HAP-1 (cell line): ENCODE data around the gene HCK.
"Not testable (repeated sequence)": the region's sequence is repeated elsewhere in the genome, so short reads cannot be mapped to it uniquely, and the experiment has no call there.

Source experiments
- DNase-seq, 2 experiments: peaks; one replicate each; pipeline ENCODE4 v3.0.0-alpha.2; 2016 to 2020; ENCODE audit warnings: low spot score in 2 of 2
- H3K27me3 ChIP-seq: fragments of 250-450 bp; sonication (Bioruptor Pico); 2 replicates; pipeline ENCODE4 v1.5.1; 2020; ENCODE audit warnings: low read depth, mild to moderate bottlenecking, moderate library complexity
- H3K36me3 ChIP-seq: fragments of 250-450 bp; sonication (Bioruptor Pico); replicated peaks from 2 replicates; pipeline ENCODE4 v1.5.1; 2020; ENCODE audit warnings: mild to moderate bottlenecking
- H3K4me1 ChIP-seq: fragments of 250-450 bp; sonication (Bioruptor Pico); 2 replicates; pipeline ENCODE4 v1.5.1; 2020; ENCODE audit warnings: mild to moderate bottlenecking
- H3K4me3 ChIP-seq: fragments of 250-450 bp; sonication (Bioruptor Pico); 2 replicates; pipeline ENCODE4 v1.5.1; 2020; ENCODE audit warnings: mild to moderate bottlenecking, moderate library complexity
- H3K9me3 ChIP-seq: fragments of 250-450 bp; sonication (Bioruptor Pico); 2 replicates; pipeline ENCODE4 v1.5.1; 2020; ENCODE audit warnings: mild to moderate bottlenecking, moderate library complexity
- in situ Hi-C: fragments of 300-500 bp; cut with MboI; formaldehyde crosslinking; loops from 3 replicates; pipeline ENCODE4 v1.14.3; 2020; ENCODE audit warnings: low sequenced_read_pairs, inconsistent platforms, mixed read lengths

Gene HCK

GRCh38 chr20:32018269-32019155, 33.5 kb upstream of the HCK start:
- DNase-seq, result peak; percentile 38 to 94
- peaks cover 45% of the 10 kb centered on the region for H3K27me3 ChIP-seq
- in situ Hi-C loops, result no loop called here
- no peaks in the 10 kb centered on the region for H3K9me3 ChIP-seq
- peak overlapping the region; percentile 47 for H3K4me3 ChIP-seq
- H3K36me3 ChIP-seq, result no peaks in the 10 kb centered on the region
- peaks cover 2% of the 10 kb centered on the region; the same call in 1 of the 2 replicates for H3K4me1 ChIP-seq

GRCh38 chr20:32019156-32019510, 32.9 kb upstream of the HCK start:
- H3K9me3 ChIP-seq, result no peaks in the 10 kb centered on the region
- peak overlapping the region; percentile 17 for H3K4me3 ChIP-seq
- in situ Hi-C loops, result no loop called here
- peaks cover 2% of the 10 kb centered on the region; the same call in 1 of the 2 replicates for H3K4me1 ChIP-seq
- no peaks in the 10 kb centered on the region for H3K36me3 ChIP-seq
- peak in 1 of 2 experiments; percentile 72 for DNase-seq
- peaks cover 42% of the 10 kb centered on the region for H3K27me3 ChIP-seq

- peak overlapping the region; percentile 17 for H3K4me3 ChIP-seq
- DNase-seq, result no peak
- no peaks in the 10 kb centered on the region for H3K9me3 ChIP-seq
- peaks cover 48% of the 10 kb centered on the region for H3K27me3 ChIP-seq
- in situ Hi-C loops, result no loop called here
- no peaks in the 10 kb centered on the region for H3K36me3 ChIP-seq
- H3K4me1 ChIP-seq, result peaks cover 2% of the 10 kb centered on the region; the same call in 1 of the 2 replicates
Measured at GRCh38 chr20:32019563-32020463, 32.2 kb upstream of the HCK start.

- DNase-seq, result no peak
- H3K9me3 ChIP-seq, result no peaks in the 10 kb centered on the region
- in situ Hi-C loops, result no loop called here
Measured at GRCh38 chr20:32021091-32021490, 31.0 kb upstream of the HCK start.

GRCh38 chr20:32024683-32025295, 27.3 kb upstream of the HCK start:
- H3K27me3 ChIP-seq, result peaks cover 29% of the 10 kb centered on the region
- DNase-seq, result no peak
- in situ Hi-C loops, result no loop called here
- H3K9me3 ChIP-seq, result no peaks in the 10 kb centered on the region
- no peak overlapping the region for H3K4me3 ChIP-seq
- H3K36me3 ChIP-seq, result no peaks in the 10 kb centered on the region
- H3K4me1 ChIP-seq, result no peaks in the 10 kb centered on the region

More at GRCh38 chr20:32021091-32021490, 31.0 kb upstream of the HCK start:
- Histone ChIP-seq H3K4me1 (peaks cover 2% of the 10 kb centered on the region; the same call in 1 of the 2 replicates), H3K36me3 (no peaks in the 10 kb centered on the region), H3K4me3 (no peak overlapping the region), H3K27me3 (peaks cover 48% of the 10 kb centered on the region)

- DNase-seq, result no peak
- peaks cover 16% of the 10 kb centered on the region for H3K27me3 ChIP-seq
Measured at GRCh38 chr20:32027643-32028042, 24.4 kb upstream of the HCK start.

GRCh38 chr20:32028647-32029372, 23.2 kb upstream of the HCK start:
- DNase-seq, result peak in 1 of 2 experiments; percentile 58

More at GRCh38 chr20:32027643-32028042, 24.4 kb upstream of the HCK start:
- H3K4me3 ChIP-seq, result no peak overlapping the region
- no peaks in the 10 kb centered on the region for H3K36me3 ChIP-seq
- in situ Hi-C loops, result no loop called here
- H3K4me1 ChIP-seq, result peaks cover 3% of the 10 kb centered on the region
- H3K9me3 ChIP-seq, result no peaks in the 10 kb centered on the region

GRCh38 chr20:32029561-32029960, 22.5 kb upstream of the HCK start:
- H3K4me1 ChIP-seq, result peaks cover 3% of the 10 kb centered on the region
- DNase-seq, result no peak
- no peak overlapping the region for H3K4me3 ChIP-seq
- peaks cover 23% of the 10 kb centered on the region for H3K27me3 ChIP-seq
- no peaks in the 10 kb centered on the region for H3K36me3 ChIP-seq
- in situ Hi-C loops, result no loop called here
- H3K9me3 ChIP-seq, result no peaks in the 10 kb centered on the region

More at GRCh38 chr20:32028647-32029372, 23.2 kb upstream of the HCK start:
- H3K27me3 ChIP-seq, result peaks cover 18% of the 10 kb centered on the region
- no peaks in the 10 kb centered on the region for H3K9me3 ChIP-seq
- peaks cover 3% of the 10 kb centered on the region for H3K4me1 ChIP-seq
- H3K4me3 ChIP-seq, result no peak overlapping the region
- H3K36me3 ChIP-seq, result no peaks in the 10 kb centered on the region
- in situ Hi-C loops, result no loop called here

- peak; percentile 87 to 95 for DNase-seq
- peak overlapping the region; percentile 8 for H3K4me3 ChIP-seq
Measured at GRCh38 chr20:32031007-32031958, 20.8 kb upstream of the HCK start.

GRCh38 chr20:32033316-32033715, 18.7 kb upstream of the HCK start:
- Histone ChIP-seq H3K36me3 (no peaks in the 10 kb centered on the region), H3K9me3 (no peaks in the 10 kb centered on the region), H3K4me1 (peaks cover 3% of the 10 kb centered on the region), H3K27me3 (peaks cover 18% of the 10 kb centered on the region), H3K4me3 (no peak overlapping the region)
- in situ Hi-C loops, result no loop called here
- no peak for DNase-seq

More at GRCh38 chr20:32031007-32031958, 20.8 kb upstream of the HCK start:
- H3K36me3 ChIP-seq, result no peaks in the 10 kb centered on the region
- H3K27me3 ChIP-seq, result peaks cover 18% of the 10 kb centered on the region
- in situ Hi-C loops, result no loop called here
- H3K9me3 ChIP-seq, result no peaks in the 10 kb centered on the region
- H3K4me1 ChIP-seq, result peaks cover 3% of the 10 kb centered on the region

- H3K4me1 ChIP-seq, DNase-seq, H3K36me3 ChIP-seq, H3K4me3 ChIP-seq, H3K9me3 ChIP-seq, in situ Hi-C loops: not testable (repeated sequence)
- H3K27me3 ChIP-seq, result peaks cover 18% of the 10 kb centered on the region
Measured at GRCh38 chr20:32033721-32034120, 18.3 kb upstream of the HCK start.
